ENCODE results near the gene LSM5.

DNA sequence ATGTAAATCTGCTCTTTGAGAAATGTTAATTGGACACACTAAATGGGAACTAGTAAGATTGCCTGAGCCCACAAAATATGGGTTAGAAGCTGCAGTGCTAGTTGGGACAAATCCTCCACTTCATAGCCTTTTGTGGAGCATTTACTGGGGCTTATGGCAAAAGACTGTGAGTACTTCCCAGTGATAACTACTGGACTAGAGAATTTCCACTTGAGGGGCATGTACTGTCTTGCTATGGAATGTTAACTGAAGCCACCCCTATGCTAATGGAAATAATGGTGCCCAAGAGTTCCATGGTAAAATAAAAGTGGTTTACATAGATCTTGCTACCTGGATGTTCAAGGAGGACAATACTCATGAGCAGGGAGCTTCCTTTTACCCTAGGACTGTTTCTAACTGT is 34.5 kb upstream of the LSM5 start:
- TF ChIP-seq, protein P1, sequence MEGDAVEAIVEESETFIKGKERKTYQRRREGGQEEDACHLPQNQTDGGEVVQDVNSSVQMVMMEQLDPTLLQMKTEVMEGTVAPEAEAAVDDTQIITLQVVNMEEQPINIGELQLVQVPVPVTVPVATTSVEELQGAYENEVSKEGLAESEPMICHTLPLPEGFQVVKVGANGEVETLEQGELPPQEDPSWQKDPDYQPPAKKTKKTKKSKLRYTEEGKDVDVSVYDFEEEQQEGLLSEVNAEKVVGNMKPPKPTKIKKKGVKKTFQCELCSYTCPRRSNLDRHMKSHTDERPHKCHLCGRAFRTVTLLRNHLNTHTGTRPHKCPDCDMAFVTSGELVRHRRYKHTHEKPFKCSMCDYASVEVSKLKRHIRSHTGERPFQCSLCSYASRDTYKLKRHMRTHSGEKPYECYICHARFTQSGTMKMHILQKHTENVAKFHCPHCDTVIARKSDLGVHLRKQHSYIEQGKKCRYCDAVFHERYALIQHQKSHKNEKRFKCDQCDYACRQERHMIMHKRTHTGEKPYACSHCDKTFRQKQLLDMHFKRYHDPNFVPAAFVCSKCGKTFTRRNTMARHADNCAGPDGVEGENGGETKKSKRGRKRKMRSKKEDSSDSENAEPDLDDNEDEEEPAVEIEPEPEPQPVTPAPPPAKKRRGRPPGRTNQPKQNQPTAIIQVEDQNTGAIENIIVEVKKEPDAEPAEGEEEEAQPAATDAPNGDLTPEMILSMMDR (IDR thresholded peaks at IDR 0.05): no peak
- no peak for TF ChIP-seq EZH2phosphoT487 (IDR thresholded peaks at IDR 0.05)
